Type B pancreatic cell (in vitro differentiated cells): Measurements from ENCODE around the gene PCDHB4. TPM values are rescaled to one million over a fixed set of nuclear protein-coding genes. Genes with fewer than 3 reads are reported as not detected.

ENCODE experiments used
- DNase-seq: peaks from one replicate; pipeline ENCODE4 v3.0.0; 2021; ENCODE audit warnings: mixed read lengths; ENCODE audit not compliant: unreplicated experiment; ENCODE audit errors: extremely low spot score
- H3K27ac Mint-ChIP-seq: 2 replicates; pipeline ENCODE4 v1.8.0; 2021; ENCODE audit warnings: mild to moderate bottlenecking, mixed read lengths
- H3K27me3 Mint-ChIP-seq: 2 replicates; pipeline ENCODE4 v1.8.0; 2021; ENCODE audit warnings: mixed read lengths
- H3K36me3 Mint-ChIP-seq: 2 replicates; pipeline ENCODE4 v1.8.0; 2021; ENCODE audit warnings: mixed read lengths
- H3K4me1 Mint-ChIP-seq: one replicate; pipeline ENCODE4 v1.8.0; 2021; ENCODE audit warnings: mixed read lengths; ENCODE audit not compliant: unreplicated experiment
- H3K4me3 Mint-ChIP-seq: 2 replicates; pipeline ENCODE4 v1.8.0; 2021; ENCODE audit warnings: mild to moderate bottlenecking, mixed read lengths
- H3K9me3 Mint-ChIP-seq: 2 replicates; pipeline ENCODE4 v1.8.0; 2021; ENCODE audit warnings: mixed read lengths
- CTCF ChIP-seq: fragments of 200-600 bp; sonication (generic); conservative IDR thresholded peaks from 2 replicates; pipeline ENCODE4 v1.5.0; 2021; ENCODE audit warnings: antibody characterized with exemption, mild to moderate bottlenecking
- long read RNA-seq: library from polyadenylated mRNA; unstranded; transcript quantifications from one replicate; pipeline ENCODE4 v2.0.0, GENCODE V29; 2020
- total RNA-seq: library from RNA; stranded (reverse); gene quantifications from 2 replicates; pipeline ENCODE4 v1.2.1, GENCODE V29; 2021; ENCODE audit warnings: low replicate concordance

Gene PCDHB4
- total RNA-seq = 1.3 and 2.7 TPM in 2 replicates
- long read RNA-seq = 0 reads

GRCh38 chr5:141121563-141121962 is at the start of gene PCDHB4:
Gene PCDHB4, plus strand, starts transcription at chr5:141121818. Its CDS starts 181 bp downstream, at chr5:141121999.
- Mint-ChIP-seq H3K4me1 (no peaks in the 10 kb centered on the region), H3K9me3 (peaks cover 3% of the 10 kb centered on the region), H3K4me3 (no peak within 1 kb of the TSS), H3K27me3 (no peaks in the 10 kb centered on the region), H3K27ac (no peak within 1 kb of the TSS), H3K36me3 (peaks cover 18% of the 10 kb centered on the region)
- peak; percentile 26 for TF ChIP-seq CTCF
- no peak for DNase-seq

GRCh38 chr5:141077826-141078225 is 43.8 kb upstream of the PCDHB4 start:
- H3K36me3 Mint-ChIP-seq = no peaks in the 10 kb centered on the region
- TF ChIP-seq CTCF = no peak
- peaks cover 9% of the 10 kb centered on the region for H3K27me3 Mint-ChIP-seq
- H3K27ac Mint-ChIP-seq = no peak overlapping the region
- DNase-seq = no peak
- H3K4me3 Mint-ChIP-seq = no peak overlapping the region
- H3K4me1 Mint-ChIP-seq = no peaks in the 10 kb centered on the region
- peaks cover 3% of the 10 kb centered on the region for H3K9me3 Mint-ChIP-seq

GRCh38 chr5:141082228-141082627 is 39.4 kb upstream of the PCDHB4 start:
- H3K4me1 Mint-ChIP-seq = no peaks in the 10 kb centered on the region
- peaks cover 4% of the 10 kb centered on the region for H3K36me3 Mint-ChIP-seq
- peaks cover 5% of the 10 kb centered on the region for H3K27me3 Mint-ChIP-seq
- H3K4me3 Mint-ChIP-seq = no peak overlapping the region
- TF ChIP-seq CTCF = no peak
- peaks cover 7% of the 10 kb centered on the region for H3K9me3 Mint-ChIP-seq
- no peak for DNase-seq
- no peak overlapping the region for H3K27ac Mint-ChIP-seq

GRCh38 chr5:141084487-141084989 is 37.1 kb upstream of the PCDHB4 start:
- Mint-ChIP-seq H3K4me3 (peak overlapping the region; percentile 95), H3K36me3 (peaks cover 4% of the 10 kb centered on the region), H3K4me1 (no peaks in the 10 kb centered on the region), H3K27ac (peak overlapping the region; percentile 93), H3K9me3 (peaks cover 7% of the 10 kb centered on the region), H3K27me3 (peaks cover 5% of the 10 kb centered on the region)
- TF ChIP-seq CTCF = peak; percentile 63
- DNase-seq = no peak

GRCh38 chr5:141094481-141095262 is 26.9 kb upstream of the PCDHB4 start, which contains the start of gene PCDHB2:
Gene PCDHB2, plus strand, starts transcription at chr5:141094615. Its CDS starts 176 bp downstream, at chr5:141094791.
- H3K27me3 Mint-ChIP-seq = peaks cover 2% of the 10 kb centered on the region
- TF ChIP-seq CTCF = peak; percentile 89
- H3K27ac Mint-ChIP-seq = peak within 1 kb of the TSS; percentile 96
- peaks cover 33% of the 10 kb centered on the region for H3K36me3 Mint-ChIP-seq
- no peaks in the 10 kb centered on the region for H3K4me1 Mint-ChIP-seq
- peaks cover 17% of the 10 kb centered on the region for H3K9me3 Mint-ChIP-seq
- H3K4me3 Mint-ChIP-seq = peak within 1 kb of the TSS; percentile 99
- DNase-seq = no peak
